Measurements from ENCODE around the gene SDSL.

SDSL gene

DNA sequence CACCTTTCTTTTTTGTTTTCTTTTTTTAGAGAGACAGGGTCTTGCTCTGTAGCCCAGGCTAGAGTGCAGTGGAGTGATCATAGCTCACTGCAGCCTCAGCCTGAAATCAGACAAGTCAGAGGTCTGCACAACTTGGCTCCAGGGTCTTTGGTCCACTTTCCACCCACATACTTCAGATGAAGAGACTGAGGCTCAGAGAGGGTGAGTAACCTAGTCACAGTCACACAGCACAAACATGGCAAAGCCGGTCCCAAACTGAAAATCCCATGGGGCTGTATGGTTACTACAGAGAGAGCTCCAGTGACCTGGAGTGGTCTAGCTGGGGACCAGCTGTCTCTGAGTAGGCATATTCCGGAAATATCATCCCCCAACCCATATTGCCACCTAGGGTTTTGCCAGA lies 30.3 kb downstream of the SDSL start:
- no peak for DNase-seq

GRCh38 chr12:113453330-113453729 lies 31.1 kb downstream of the SDSL start:
- DNase-seq, result no peak

DNA sequence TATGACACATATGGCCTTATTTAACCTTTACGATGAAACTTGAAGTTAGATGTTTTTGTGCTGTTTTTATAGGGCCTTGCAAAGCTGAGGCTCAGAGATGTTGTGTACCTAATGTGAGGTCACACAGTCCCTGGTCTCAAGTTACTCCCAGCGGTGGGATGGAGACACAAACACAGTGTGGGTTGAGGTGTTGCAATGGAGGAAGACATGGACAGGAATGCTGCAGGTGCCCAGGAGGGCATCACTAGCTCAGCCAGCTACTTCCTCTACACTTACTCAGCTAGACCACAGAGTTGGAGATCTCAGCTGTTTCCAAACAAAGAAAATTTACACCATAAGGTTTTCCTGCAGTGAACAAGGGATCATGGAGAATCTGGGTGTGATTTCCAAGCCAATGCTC lies 34.0 kb downstream of the SDSL start:
- DNase-seq, result no peak

DNA sequence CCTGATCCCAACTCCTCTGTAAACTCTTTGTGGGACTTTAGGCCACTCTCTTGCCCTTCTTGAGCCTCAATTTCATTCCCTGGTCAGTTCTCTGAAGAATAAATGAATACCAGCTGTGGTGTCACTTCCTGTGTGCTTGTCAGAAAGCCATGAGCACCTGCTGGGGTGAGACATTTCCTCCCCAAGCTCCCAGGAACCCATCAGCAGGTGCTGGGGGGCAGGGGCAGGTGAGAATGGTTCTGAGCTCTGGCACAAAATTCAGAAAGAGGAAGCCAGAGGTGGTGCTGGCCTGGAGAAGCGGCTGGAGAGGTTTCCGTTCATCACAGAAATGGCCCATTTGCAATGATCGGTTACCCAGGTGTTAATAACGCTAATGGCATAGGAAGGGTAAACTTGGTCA lies 34.6 kb downstream of the SDSL start:
- DNase-seq, result no peak

GRCh38 chr12:113457185-113457584 lies 35.0 kb downstream of the SDSL start:
- DNase-seq, result no peak

GRCh38 chr12:113457710-113458109 lies 35.5 kb downstream of the SDSL start:
- no peak for DNase-seq

DNA sequence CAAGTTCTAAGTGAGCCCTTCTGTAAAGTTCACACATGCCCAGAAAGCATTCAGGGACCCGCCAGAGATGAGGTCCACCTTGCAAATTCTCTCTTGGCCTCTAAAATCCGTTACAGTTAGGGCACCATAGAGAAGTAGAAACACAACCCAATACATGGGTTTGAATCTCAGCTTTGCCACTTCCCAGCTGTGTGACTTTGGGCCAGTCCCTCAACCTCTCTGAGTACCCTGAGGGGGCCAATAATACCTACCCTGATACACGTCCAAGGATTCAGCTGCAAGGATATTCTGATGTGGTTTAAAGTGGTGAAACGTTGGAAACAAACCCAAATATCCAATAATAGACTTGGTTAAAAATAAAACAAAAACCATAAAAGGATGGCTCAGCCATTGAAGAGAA lies 37.8 kb downstream of the SDSL start:
- DNase-seq, result no peak

- peak; percentile 69 for DNase-seq
Measured at GRCh38 chr12:113461666-113462065, 39.5 kb downstream of the SDSL start.

GRCh38 chr12:113462117-113462774 lies 40.1 kb downstream of the SDSL start:
- DNase-seq, result peak; percentile 87

- no peak for DNase-seq
Measured at GRCh38 chr12:113462998-113463745, 41.0 kb downstream of the SDSL start.

- peak; percentile 34 for DNase-seq
Measured at GRCh38 chr12:113463746-113464451, 41.7 kb downstream of the SDSL start.

DNA sequence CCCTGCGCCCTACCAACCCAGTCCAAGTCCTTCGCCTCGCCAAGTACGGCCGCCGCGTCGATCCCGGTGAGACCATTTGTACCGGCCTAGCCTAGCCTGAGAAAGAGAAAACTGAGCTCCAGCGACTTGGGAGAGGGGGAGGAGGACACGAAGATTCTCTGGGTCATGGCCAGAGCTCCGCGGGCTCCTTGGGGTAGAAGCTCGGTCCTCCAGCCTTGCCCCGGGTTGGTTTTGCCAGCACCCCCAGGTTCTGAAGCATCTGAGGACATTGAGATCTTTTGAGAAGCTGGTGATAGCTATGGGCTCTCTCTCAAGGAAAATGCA lies 42.2 kb downstream of the SDSL start:
- DNase-seq, result no peak

- DNase-seq, result peak; percentile 51
Measured at GRCh38 chr12:113464852-113465719, 42.9 kb downstream of the SDSL start.

- no peak for DNase-seq
Measured at GRCh38 chr12:113465808-113466453, 43.8 kb downstream of the SDSL start.

DNA sequence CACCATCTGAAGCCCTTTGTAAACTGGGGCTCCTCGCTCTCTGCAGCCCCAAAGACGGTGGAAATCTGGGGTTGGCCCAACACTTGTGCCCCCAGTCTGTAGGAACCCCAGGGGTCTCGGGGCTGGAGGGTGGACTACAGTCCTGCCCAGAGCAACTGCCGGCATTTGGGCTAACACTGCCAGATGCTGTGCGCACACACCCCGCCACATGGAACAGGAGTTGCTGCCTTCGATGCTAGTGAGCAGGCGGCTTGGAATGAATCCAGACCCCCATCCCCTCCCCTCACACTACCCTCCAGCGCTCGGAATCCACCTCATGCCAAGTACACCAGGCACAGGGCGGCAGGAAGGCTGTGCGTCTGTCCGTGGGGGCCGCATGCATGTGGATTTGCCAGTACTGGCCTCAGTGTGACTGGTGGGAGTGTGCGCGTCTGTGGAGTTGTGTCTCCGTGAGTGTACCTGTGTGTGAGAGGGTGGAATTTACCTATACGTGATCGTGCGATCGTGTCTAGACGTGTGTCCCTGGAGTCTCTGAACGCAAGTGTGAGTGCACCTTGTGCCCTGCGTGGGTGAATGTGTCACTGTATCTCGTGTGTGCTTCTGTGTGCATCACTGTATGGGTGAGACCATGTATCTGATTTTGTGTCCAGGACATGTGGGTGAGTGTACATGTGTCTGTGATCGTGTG lies 44.4 kb downstream of the SDSL start:
- peak; percentile 35 for DNase-seq

DNA sequence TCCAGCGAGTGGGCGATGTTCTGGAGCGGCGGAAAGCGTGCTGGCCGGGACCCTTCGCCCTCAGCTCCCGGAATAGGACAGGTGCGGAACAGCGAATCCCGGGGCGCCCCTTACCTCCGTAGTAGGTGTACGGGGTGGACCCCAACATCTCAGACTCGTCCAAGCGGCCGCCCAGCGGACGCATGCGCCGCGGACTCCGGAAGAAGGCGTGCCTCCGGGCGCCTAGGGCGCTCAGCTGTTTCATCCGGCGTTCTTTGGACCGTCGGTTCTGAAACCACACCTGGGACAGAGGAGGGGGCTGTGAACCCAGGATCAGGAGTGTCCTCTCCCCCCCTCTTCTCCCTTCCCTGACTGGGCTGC lies 44.9 kb downstream of the SDSL start:
- DNase-seq, result no peak

- DNase-seq, result peak; percentile 30
Measured at GRCh38 chr12:113467502-113468364, 45.6 kb downstream of the SDSL start.

GRCh38 chr12:113468365-113469223 lies 46.4 kb downstream of the SDSL start:
- DNase-seq, result no peak

GRCh38 chr12:113469224-113469948 lies 47.2 kb downstream of the SDSL start:
- no peak for DNase-seq
